Measurements from ENCODE around the gene CCDC13. TPM values are rescaled to one million over a fixed set of nuclear protein-coding genes. Genes with fewer than 3 reads are reported as not detected.

CCDC13 gene
- total RNA-seq, 6 experiments from 2014 or later: 0.17 to 0.47 (median 0.30) TPM; not detected in 2

DNA sequence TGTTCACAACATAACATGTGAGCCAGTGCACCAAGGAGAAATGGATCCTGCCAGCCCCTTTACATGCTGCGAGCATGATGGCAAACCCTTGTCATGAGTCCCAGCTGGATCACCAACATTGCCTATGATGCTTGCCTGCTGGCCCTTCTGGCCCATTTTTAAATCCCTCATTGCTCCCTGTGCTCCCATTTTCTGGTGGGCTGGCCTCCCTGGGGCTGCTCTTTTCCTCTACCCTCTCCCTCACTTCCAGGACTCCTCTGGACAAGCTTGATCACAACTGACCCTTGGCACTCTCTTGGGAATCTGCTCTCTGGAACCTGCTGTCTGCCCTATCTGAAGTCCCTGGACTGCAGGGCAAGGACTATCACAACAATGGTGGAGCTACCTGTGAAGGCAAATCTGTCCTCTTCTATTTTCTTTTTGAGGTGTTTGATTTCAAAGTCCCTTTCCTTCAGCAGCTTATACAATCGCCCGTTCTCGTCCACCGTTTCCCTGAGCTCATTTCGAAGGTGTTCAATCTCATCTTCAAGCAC is 16.3 kb downstream of the CCDC13 start:
- H3K27me3 Mint-ChIP-seq (ENCODE audit: insufficient read depth): peaks cover 15% of the 10 kb centered on the region
- H3K27ac Mint-ChIP-seq: no peak overlapping the region
- H3K4me3 Mint-ChIP-seq: no peak overlapping the region
- H3K4me1 Mint-ChIP-seq (ENCODE audit: low read depth): peaks cover 11% of the 10 kb centered on the region
- H3K9me3 Mint-ChIP-seq: no peaks in the 10 kb centered on the region
- H3K36me3 Mint-ChIP-seq (ENCODE audit: low read depth): no peaks in the 10 kb centered on the region
- TF ChIP-seq, protein P1, sequence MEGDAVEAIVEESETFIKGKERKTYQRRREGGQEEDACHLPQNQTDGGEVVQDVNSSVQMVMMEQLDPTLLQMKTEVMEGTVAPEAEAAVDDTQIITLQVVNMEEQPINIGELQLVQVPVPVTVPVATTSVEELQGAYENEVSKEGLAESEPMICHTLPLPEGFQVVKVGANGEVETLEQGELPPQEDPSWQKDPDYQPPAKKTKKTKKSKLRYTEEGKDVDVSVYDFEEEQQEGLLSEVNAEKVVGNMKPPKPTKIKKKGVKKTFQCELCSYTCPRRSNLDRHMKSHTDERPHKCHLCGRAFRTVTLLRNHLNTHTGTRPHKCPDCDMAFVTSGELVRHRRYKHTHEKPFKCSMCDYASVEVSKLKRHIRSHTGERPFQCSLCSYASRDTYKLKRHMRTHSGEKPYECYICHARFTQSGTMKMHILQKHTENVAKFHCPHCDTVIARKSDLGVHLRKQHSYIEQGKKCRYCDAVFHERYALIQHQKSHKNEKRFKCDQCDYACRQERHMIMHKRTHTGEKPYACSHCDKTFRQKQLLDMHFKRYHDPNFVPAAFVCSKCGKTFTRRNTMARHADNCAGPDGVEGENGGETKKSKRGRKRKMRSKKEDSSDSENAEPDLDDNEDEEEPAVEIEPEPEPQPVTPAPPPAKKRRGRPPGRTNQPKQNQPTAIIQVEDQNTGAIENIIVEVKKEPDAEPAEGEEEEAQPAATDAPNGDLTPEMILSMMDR (IDR thresholded peaks at IDR 0.05): no peak
- DNase-seq: no peak

DNA sequence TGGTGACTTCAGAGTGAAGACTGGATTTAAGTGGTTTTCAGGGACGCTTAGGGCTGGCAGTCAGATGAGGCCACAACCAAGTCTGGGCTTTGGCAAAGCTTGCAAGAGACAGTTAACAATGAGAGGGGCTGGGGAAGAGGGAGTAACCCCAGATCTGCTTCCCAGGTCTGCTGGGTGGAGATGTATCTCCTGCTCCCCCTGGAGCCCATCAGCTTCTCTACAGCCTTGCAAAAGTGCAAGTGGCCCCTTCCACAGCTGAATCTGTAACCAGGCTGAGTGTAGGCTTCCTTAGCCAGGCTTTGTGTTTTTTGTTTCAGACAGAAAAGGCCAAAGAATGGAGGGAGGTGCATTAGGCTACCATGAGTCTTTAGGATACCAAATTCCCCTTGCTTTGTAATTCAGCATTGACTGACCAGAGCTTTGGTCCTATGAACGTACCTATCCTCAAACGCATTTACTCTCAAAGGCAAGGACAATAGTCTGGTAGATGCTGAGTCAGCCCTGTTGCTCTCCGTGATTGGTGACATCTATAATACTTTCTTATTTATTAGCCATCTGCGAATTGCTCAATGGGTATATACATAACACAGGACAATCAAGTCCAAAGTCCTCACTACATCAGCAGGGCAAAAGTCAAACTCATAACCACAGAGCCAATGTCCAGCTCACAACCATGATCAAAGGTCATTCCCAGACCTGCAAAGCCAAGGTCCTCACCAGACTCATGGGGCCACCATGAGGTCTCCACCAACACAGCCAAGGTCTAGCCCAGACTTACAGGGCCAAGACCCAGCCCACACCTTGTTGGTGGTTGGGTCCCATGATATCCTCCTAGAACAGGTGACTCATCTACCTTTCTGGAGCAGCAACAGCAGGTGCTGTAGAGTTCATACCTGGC is 17.1 kb downstream of the CCDC13 start:
- H3K4me3 Mint-ChIP-seq: no peak overlapping the region
- no peaks in the 10 kb centered on the region for H3K9me3 Mint-ChIP-seq
- no peaks in the 10 kb centered on the region for H3K36me3 Mint-ChIP-seq (ENCODE audit: low read depth)
- H3K27me3 Mint-ChIP-seq (ENCODE audit: insufficient read depth): peaks cover 15% of the 10 kb centered on the region
- TF ChIP-seq, protein P1 (IDR thresholded peaks at IDR 0.05): peak; percentile 69
- peaks cover 3% of the 10 kb centered on the region for H3K4me1 Mint-ChIP-seq (ENCODE audit: low read depth)
- peak; percentile 31 for DNase-seq
- no peak overlapping the region for H3K27ac Mint-ChIP-seq

DNA sequence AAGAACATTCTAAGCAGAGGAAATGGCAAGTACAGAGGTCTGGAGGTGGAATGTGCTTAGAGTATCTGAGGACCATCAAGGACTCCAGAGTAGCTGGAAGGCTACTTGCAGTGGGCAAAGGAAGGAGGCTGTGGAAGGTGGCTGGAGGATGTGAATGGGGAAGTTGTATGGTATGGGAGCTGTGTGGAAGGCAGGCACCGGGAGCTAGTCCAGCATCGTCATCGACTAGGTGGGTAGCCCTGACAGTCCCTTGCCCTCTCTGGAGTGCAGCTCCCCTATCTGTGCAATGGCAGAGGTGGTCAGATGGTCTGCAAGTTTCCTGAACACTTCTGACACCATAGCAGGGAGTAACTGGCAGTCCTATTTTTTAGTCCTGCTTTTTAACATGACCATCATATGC is 19.3 kb downstream of the CCDC13 start:
- Mint-ChIP-seq H3K36me3 (ENCODE audit: low read depth) (no peaks in the 10 kb centered on the region), H3K4me3 (no peak overlapping the region), H3K4me1 (ENCODE audit: low read depth) (peaks cover 7% of the 10 kb centered on the region), H3K27me3 (ENCODE audit: insufficient read depth) (peaks cover 19% of the 10 kb centered on the region), H3K27ac (no peak overlapping the region), H3K9me3 (no peaks in the 10 kb centered on the region)
- TF ChIP-seq, protein P1 (IDR thresholded peaks at IDR 0.05): no peak
- no peak for DNase-seq

DNA sequence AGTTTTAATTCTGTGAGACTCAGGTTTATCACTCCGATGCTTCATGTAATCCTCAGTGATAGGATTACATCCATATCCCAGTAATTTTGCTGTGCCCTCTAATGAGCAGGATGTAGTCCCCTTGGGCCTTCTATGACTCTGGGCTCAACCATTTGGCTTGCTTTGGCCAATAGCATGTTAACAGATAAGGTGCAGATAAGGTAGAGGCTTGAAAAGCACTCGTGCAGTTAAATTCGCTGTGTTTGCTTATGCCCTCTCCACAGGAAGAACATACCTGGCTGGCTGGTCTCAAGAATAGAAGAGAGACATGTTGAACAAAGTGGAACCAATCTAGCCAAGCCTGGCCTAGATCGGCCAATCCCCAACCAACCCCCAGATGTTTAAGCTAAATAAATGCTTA is 20.1 kb downstream of the CCDC13 start:
- peaks cover 7% of the 10 kb centered on the region for H3K4me1 Mint-ChIP-seq (ENCODE audit: low read depth)
- H3K27me3 Mint-ChIP-seq (ENCODE audit: insufficient read depth): peaks cover 16% of the 10 kb centered on the region
- DNase-seq: no peak
- no peak overlapping the region for H3K4me3 Mint-ChIP-seq
- H3K27ac Mint-ChIP-seq: no peak overlapping the region
- no peaks in the 10 kb centered on the region for H3K9me3 Mint-ChIP-seq
- TF ChIP-seq, protein P1 (IDR thresholded peaks at IDR 0.05): no peak
- no peaks in the 10 kb centered on the region for H3K36me3 Mint-ChIP-seq (ENCODE audit: low read depth)

DNA sequence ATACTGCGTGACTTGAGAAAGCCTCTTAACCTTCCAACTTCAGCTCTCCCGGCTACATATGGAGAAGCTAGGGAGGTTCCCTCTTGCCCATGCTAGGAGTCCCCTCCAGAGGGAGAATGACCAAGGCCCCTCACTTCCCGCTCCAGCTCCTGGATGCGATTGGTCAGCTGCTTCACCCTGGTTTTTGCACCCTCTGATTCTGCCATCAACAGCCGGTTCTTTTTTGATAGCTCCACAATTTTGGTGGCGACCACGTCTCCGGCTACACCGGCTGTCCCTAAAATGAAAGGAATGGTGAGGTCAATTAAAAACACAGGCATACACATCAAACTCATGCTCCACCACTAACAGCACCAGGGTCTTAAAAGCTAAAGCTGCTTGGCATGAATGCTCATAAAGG is 20.6 kb downstream of the CCDC13 start:
- Mint-ChIP-seq H3K4me1 (ENCODE audit: low read depth) (peaks cover 7% of the 10 kb centered on the region), H3K27me3 (ENCODE audit: insufficient read depth) (peaks cover 18% of the 10 kb centered on the region), H3K36me3 (ENCODE audit: low read depth) (no peaks in the 10 kb centered on the region), H3K27ac (no peak overlapping the region), H3K9me3 (no peaks in the 10 kb centered on the region), H3K4me3 (no peak overlapping the region)
- DNase-seq: no peak
- TF ChIP-seq, protein P1 (IDR thresholded peaks at IDR 0.05): no peak

Data from HFFc6 (cell line).